SK-N-SH (cell line): ENCODE measurements around the gene UPF3A. TPM values are rescaled to one million over a fixed set of nuclear protein-coding genes. Genes with fewer than 3 reads are reported as not detected.
A peak's percentile ranks its signal among the peaks of the same experiment; 100 is the strongest.

Source experiments
- CTCF ChIA-PET: fragments of 300-600, 350-600 bp; formaldehyde crosslinking; extraction: SDS; loops from one replicate; lab custom pipeline; 2021; lab: Yijun Ruan, JAX
- POLR2A ChIA-PET: fragments of 350-600 bp; sonication (Branson Sonifier 250); formaldehyde crosslinking; extraction: SDS; loops from one replicate; lab custom pipeline; 2020; ENCODE audit warnings: antibody characterized with exemption, inconsistent platforms; lab: Yijun Ruan, JAX
- DNase-seq: peaks from one replicate; pipeline ENCODE4 v3.0.0; 2012
- H2AFZ ChIP-seq: fragments of 200-600 bp; sonication (generic); 2 replicates; pipeline ENCODE4 v1.8.1; 2016; ENCODE audit warnings: antibody characterized with exemption, mild to moderate bottlenecking, low read depth
- H3F3A ChIP-seq: fragments of 200-600 bp; sonication (generic); replicated peaks from 2 replicates; pipeline ENCODE3; 2016; ENCODE audit warnings: antibody characterized with exemption, mild to moderate bottlenecking; ENCODE audit not compliant: insufficient read depth
- H3K27ac ChIP-seq, 2 experiments: fragments of 200-500 bp in 1 of 2; fragments of 200-600 bp in 1 of 2; sonication (Bioruptor generic) in 1 of 2; sonication (generic), shearing (Covaris generic) in 1 of 2; 2 replicates each; pipeline versions ENCODE4 v1.5.1 to v1.6.1; 2014 to 2016; ENCODE audit warnings: low read depth in 2 of 2, inconsistent platforms in 1 of 2, low read length in 1 of 2, mild to moderate bottlenecking in 1 of 2, mixed read lengths in 1 of 2
- H3K27me3 ChIP-seq: fragments of 200-600 bp; sonication (generic), shearing (Covaris generic); 2 replicates; pipeline ENCODE4 v1.6.1; 2016; ENCODE audit warnings: mixed run types; ENCODE audit not compliant: insufficient read depth
- H3K36me3 ChIP-seq, 2 experiments: fragments of 200-500 bp in 1 of 2; fragments of 200-600 bp in 1 of 2; sonication (Bioruptor generic) in 1 of 2; sonication (generic) in 1 of 2; replicated peaks in 1 of 2; 2 replicates each; pipeline versions ENCODE3 to v1.5.1; 2014 to 2016; ENCODE audit warnings: low read length in 1 of 2, mild to moderate bottlenecking in 1 of 2; ENCODE audit not compliant: insufficient read depth in 2 of 2, control insufficient read depth in 1 of 2
- H3K4me1 ChIP-seq, 2 experiments: fragments of 200-500 bp in 1 of 2; fragments of 200-600 bp in 1 of 2; sonication (Bioruptor generic) in 1 of 2; sonication (generic), shearing (Covaris generic) in 1 of 2; 2 replicates each; pipeline versions ENCODE4 v1.5.1 to v1.6.1; 2014 to 2016; ENCODE audit warnings: low read depth in 1 of 2, low read length in 1 of 2, mixed run types in 1 of 2; ENCODE audit not compliant: insufficient read depth in 2 of 2, control insufficient read depth in 1 of 2
- H3K4me2 ChIP-seq: fragments of 200-600 bp; sonication (generic), shearing (Covaris generic); 2 replicates; pipeline ENCODE4 v1.6.1; 2017; ENCODE audit warnings: mixed run types
- H3K4me3 ChIP-seq, 2 experiments: fragments of 200-500 bp in 1 of 2; fragments of 200-600 bp in 1 of 2; sonication (Bioruptor generic) in 1 of 2; sonication (generic), shearing (Covaris generic) in 1 of 2; 2 replicates each; pipeline versions ENCODE4 v1.5.1 to v1.8.1; 2014 to 2016; ENCODE audit warnings: low read depth in 2 of 2, inconsistent platforms in 1 of 2, low read length in 1 of 2, mild to moderate bottlenecking in 1 of 2, mixed read lengths in 1 of 2, moderate library complexity in 1 of 2
- H3K79me2 ChIP-seq: fragments of 200-600 bp; sonication (generic); 2 replicates; pipeline ENCODE4 v1.8.1; 2017; ENCODE audit warnings: mild to moderate bottlenecking; ENCODE audit not compliant: insufficient read depth
- H3K9ac ChIP-seq: fragments of 200-600 bp; sonication (generic); 2 replicates; pipeline ENCODE4 v1.6.1; 2017; ENCODE audit warnings: mixed run types
- H3K9me2 ChIP-seq: fragments of 200-600 bp; sonication (generic); 2 replicates; pipeline ENCODE4 v1.6.1; 2017; ENCODE audit warnings: mixed run types
- H3K9me3 ChIP-seq: fragments of 200-600 bp; sonication (generic); 2 replicates; pipeline ENCODE4 v1.6.1; 2017; ENCODE audit warnings: mixed run types, mild to moderate bottlenecking, moderate library complexity
- H4K20me1 ChIP-seq: fragments of 200-600 bp; sonication (generic); 2 replicates; pipeline ENCODE4 v1.6.1; 2017; ENCODE audit warnings: mild to moderate bottlenecking, mixed run types; ENCODE audit not compliant: insufficient read depth
- EP300 ChIP-seq, 2 experiments: IDR thresholded peaks; 2 replicates each; pipeline versions ENCODE4 v1.4.0 to v1.6.1; 2012; ENCODE audit warnings: borderline replicate concordance in 1 of 2, low read depth in 1 of 2, low read length in 1 of 2
- FOSL2 ChIP-seq: IDR thresholded peaks from 2 replicates; pipeline ENCODE4 v1.4.0; 2012; ENCODE audit warnings: low read depth, mild to moderate bottlenecking, moderate library complexity, borderline replicate concordance
- FOXJ3 ChIP-seq: sonication (generic); formaldehyde crosslinking; IDR thresholded peaks from 2 replicates; pipeline ENCODE4 v1.5.1; 2020; ENCODE audit warnings: mild to moderate bottlenecking, missing genetic modification reagents
- NFIC ChIP-seq: IDR thresholded peaks from 2 replicates; pipeline ENCODE4 v1.4.0; 2012; ENCODE audit warnings: borderline replicate concordance
- NRF1 ChIP-seq: IDR thresholded peaks from 2 replicates; pipeline ENCODE4 v1.6.1; 2012; ENCODE audit warnings: low read depth, mild to moderate bottlenecking, low read length
- PBX3 ChIP-seq: IDR thresholded peaks from 2 replicates; pipeline ENCODE4; 2012
- RAD21 ChIP-seq: IDR thresholded peaks from 2 replicates; pipeline ENCODE4 v1.6.1; 2012; ENCODE audit warnings: mild to moderate bottlenecking, low read length
- RFX5 ChIP-seq: IDR thresholded peaks from 2 replicates; pipeline ENCODE4 v1.6.1; 2012; ENCODE audit warnings: mild to moderate bottlenecking, improper control_type of control experiment, low read length
- RXRA ChIP-seq: IDR thresholded peaks from 2 replicates; pipeline ENCODE4 v1.4.0; 2012; ENCODE audit warnings: low read depth, mild to moderate bottlenecking, borderline replicate concordance
- SIN3A ChIP-seq: IDR thresholded peaks from 2 replicates; pipeline ENCODE4 v1.6.1; 2012; ENCODE audit warnings: low read depth, mild to moderate bottlenecking, low read length, moderate library complexity, borderline replicate concordance
- TAF1 ChIP-seq: IDR thresholded peaks from 2 replicates; pipeline ENCODE4 v1.6.1; 2012; ENCODE audit warnings: low read depth, mild to moderate bottlenecking, low read length, moderate library complexity, borderline replicate concordance
- TCF12 ChIP-seq: IDR thresholded peaks from 2 replicates; pipeline ENCODE4 v1.4.0; 2012
- TEAD4 ChIP-seq: IDR thresholded peaks from 2 replicates; pipeline ENCODE4 v1.4.0; 2012; ENCODE audit warnings: mild to moderate bottlenecking, borderline replicate concordance; ENCODE audit not compliant: insufficient read depth
- USF1 ChIP-seq: IDR thresholded peaks from 2 replicates; pipeline ENCODE4 v1.4.0; 2012; ENCODE audit warnings: low read depth, borderline replicate concordance
- USF2 ChIP-seq: fragments of 150-350 bp; IDR thresholded peaks from 2 replicates; pipeline ENCODE4 v1.6.1; 2017; ENCODE audit warnings: antibody characterized with exemption, low read length, low read depth, borderline replicate concordance
- WGBS: methylation state at CpG from one replicate; pipeline ENCODE4 v1.1.6; 2017; ENCODE audit warnings: low lambda C conversion rate; 5-methylcytosine and 5-hydroxymethylcytosine counted together
- polyA plus RNA-seq, 3 experiments: library from polyadenylated mRNA; depleted of rRNA; stranded (reverse); fragments of >200 nt; gene quantifications; 2 replicates each; pipeline ENCODE4 v1.2.3, GENCODE V29; 2012
- TF ChIP-seq, protein P1 (sequence below): IDR thresholded peaks from 2 replicates; pipeline ENCODE4 v1.4.0; 2012; ENCODE audit warnings: low read depth, borderline replicate concordance
- TF ChIP-seq, protein P2 (sequence below): fragments of 200-600 bp; sonication (generic); IDR thresholded peaks from 2 replicates; pipeline ENCODE4 v1.6.1; 2017; ENCODE audit warnings: antibody characterized with exemption, mild to moderate bottlenecking, moderate library complexity

UPF3A gene
- polyA plus RNA-seq, 1 of the 3 experiments (the other 2 are of a cell fraction): 63.2 TPM

DNA sequence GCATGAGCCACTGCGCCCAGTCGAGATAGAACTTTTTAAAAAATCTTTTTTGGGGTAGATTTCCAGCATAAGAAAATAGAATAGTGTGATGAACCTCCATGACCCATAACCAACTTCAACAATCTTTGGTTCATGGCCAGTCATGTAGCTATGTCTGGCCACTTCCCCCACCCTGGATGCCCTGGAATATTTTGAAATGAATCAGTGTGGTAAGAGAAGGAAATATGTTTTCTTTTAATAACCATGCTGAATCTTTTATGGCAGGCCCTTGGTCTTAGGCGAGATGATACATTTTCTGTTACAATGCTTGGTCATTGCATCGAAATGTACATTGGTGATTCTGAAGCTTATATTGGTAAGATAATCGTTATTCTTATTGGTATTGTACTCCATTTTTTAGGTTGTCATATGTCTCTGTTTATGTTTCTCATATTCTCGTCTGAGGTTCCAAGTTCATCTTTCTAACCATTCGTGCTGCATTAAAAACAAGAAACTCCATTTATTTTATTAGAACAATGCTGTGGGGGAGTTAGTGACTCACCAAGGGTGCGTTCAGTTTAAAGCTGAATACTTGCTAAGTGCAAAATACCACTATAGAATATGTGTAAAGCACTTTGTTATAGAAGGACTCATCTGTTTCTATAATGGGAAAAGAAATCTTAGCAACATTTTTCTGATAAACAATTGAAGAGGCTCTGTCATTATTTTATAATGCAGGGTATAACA lies 16.4 kb upstream of the UPF3A start:
- no peak overlapping the region for H2AFZ ChIP-seq
- H3K36me3 ChIP-seq: peaks cover 76 to 89% of the 10 kb centered on the region in 2 experiments
- H3K9me2 ChIP-seq: no peaks in the 10 kb centered on the region
- H3K79me2 ChIP-seq: peaks cover 8% of the 10 kb centered on the region; the same call in 1 of the 2 replicates
- H3K9ac ChIP-seq: peak overlapping the region; percentile 50; the same call in 1 of the 2 replicates
- H3K4me3 ChIP-seq: peak overlapping the region in 1 of 2 experiments; percentile 37; a peak in 1 of 4 replicates
- DNase-seq: no peak
- peak; percentile 45; the same call in 1 of the 2 replicates for TF ChIP-seq FOSL2
- 0 out of 4 replicates have a peak, but pooled peaks of 1 of the 2 experiments have one; percentile 34 for TF ChIP-seq EP300 (IDR thresholded peaks at IDR 0.05; ENCODE audit: borderline replicate concordance in 1 of 2, low read depth in 1 of 2, low read length in 1 of 2)
- TF ChIP-seq SIN3A: no peak
- no peak for TF ChIP-seq USF2
- no peak for TF ChIP-seq NFIC
- TF ChIP-seq RXRA: no peak
- TF ChIP-seq NRF1: no peak
- no peak for TF ChIP-seq FOXJ3 (CRISPR knock-in tag)
- TF ChIP-seq, protein P1, sequence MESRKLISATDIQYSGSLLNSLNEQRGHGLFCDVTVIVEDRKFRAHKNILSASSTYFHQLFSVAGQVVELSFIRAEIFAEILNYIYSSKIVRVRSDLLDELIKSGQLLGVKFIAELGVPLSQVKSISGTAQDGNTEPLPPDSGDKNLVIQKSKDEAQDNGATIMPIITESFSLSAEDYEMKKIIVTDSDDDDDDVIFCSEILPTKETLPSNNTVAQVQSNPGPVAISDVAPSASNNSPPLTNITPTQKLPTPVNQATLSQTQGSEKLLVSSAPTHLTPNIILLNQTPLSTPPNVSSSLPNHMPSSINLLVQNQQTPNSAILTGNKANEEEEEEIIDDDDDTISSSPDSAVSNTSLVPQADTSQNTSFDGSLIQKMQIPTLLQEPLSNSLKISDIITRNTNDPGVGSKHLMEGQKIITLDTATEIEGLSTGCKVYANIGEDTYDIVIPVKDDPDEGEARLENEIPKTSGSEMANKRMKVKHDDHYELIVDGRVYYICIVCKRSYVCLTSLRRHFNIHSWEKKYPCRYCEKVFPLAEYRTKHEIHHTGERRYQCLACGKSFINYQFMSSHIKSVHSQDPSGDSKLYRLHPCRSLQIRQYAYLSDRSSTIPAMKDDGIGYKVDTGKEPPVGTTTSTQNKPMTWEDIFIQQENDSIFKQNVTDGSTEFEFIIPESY: no peak
- no peak for TF ChIP-seq RFX5
- no peak for TF ChIP-seq USF1
- peak; percentile 66 for TF ChIP-seq TCF12
- no peak for TF ChIP-seq TEAD4
- TF ChIP-seq, protein P2, sequence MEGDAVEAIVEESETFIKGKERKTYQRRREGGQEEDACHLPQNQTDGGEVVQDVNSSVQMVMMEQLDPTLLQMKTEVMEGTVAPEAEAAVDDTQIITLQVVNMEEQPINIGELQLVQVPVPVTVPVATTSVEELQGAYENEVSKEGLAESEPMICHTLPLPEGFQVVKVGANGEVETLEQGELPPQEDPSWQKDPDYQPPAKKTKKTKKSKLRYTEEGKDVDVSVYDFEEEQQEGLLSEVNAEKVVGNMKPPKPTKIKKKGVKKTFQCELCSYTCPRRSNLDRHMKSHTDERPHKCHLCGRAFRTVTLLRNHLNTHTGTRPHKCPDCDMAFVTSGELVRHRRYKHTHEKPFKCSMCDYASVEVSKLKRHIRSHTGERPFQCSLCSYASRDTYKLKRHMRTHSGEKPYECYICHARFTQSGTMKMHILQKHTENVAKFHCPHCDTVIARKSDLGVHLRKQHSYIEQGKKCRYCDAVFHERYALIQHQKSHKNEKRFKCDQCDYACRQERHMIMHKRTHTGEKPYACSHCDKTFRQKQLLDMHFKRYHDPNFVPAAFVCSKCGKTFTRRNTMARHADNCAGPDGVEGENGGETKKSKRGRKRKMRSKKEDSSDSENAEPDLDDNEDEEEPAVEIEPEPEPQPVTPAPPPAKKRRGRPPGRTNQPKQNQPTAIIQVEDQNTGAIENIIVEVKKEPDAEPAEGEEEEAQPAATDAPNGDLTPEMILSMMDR: no peak
- TF ChIP-seq TAF1: no peak
- TF ChIP-seq RAD21: no peak
- TF ChIP-seq PBX3: peak; percentile 28; the same call in 1 of the 2 replicates
- CTCF ChIA-PET: interaction anchor here (1.0 kb wide), 1 partner anchor 625 kb away, joined by 4 read pairs; no protein-coding TSS in a partner anchor
- POLR2A ChIA-PET: no interaction called here
- WGBS: 83% methylated on average over 8 of the region's 8 CpGs
- peaks cover 0 to 24% of the 10 kb centered on the region in 2 experiments; a peak in 2 of 4 replicates for H3K4me1 ChIP-seq
- H3K9me3 ChIP-seq: no peaks in the 10 kb centered on the region
- H3K27me3 ChIP-seq: no peaks in the 10 kb centered on the region
- H3K27ac ChIP-seq: peak overlapping the region in 1 of 2 experiments; percentile 84; a peak in 2 of 4 replicates
- H3K4me2 ChIP-seq: peak overlapping the region; percentile 63
- peaks cover 49% of the 10 kb centered on the region for H3F3A ChIP-seq
- H4K20me1 ChIP-seq: no peaks in the 10 kb centered on the region
